Left ventricle myocardium inferior (tissue), 1 donor: ENCODE measurements around the gene MTUS2. TPM values are rescaled to one million over a fixed set of nuclear protein-coding genes. Genes with fewer than 3 reads are reported as not detected.

Experiments used
- DNase-seq: peaks from one replicate; pipeline ENCODE4 v3.0.0-alpha.2; 2020
- H3K27ac ChIP-seq: fragments of 200-600 bp; replicated peaks from 2 replicates; pipeline ENCODE4 v1.8.0; 2021
- H3K27me3 ChIP-seq: fragments of 200-600 bp; 2 replicates; pipeline ENCODE4 v1.8.0; 2021; ENCODE audit warnings: low read depth
- H3K36me3 ChIP-seq: fragments of 200-600 bp; 2 replicates; pipeline ENCODE4 v1.8.0; 2021
- H3K4me1 ChIP-seq: fragments of 200-600 bp; 2 replicates; pipeline ENCODE4 v1.8.0; 2021
- H3K4me3 ChIP-seq: fragments of 200-600 bp; 2 replicates; pipeline ENCODE4 v1.8.0; 2021; ENCODE audit warnings: mild to moderate bottlenecking, moderate library complexity
- H3K9me3 ChIP-seq: fragments of 200-600 bp; replicated peaks from 2 replicates; pipeline ENCODE4 v1.8.0; 2021
- CTCF ChIP-seq: fragments of 200-600 bp; IDR thresholded peaks from 2 replicates; pipeline ENCODE4 v1.8.0; 2021; ENCODE audit warnings: antibody characterized with exemption, mild to moderate bottlenecking, borderline replicate concordance
- intact Hi-C: fragments of 100-400 bp; cut with micrococcal nuclease; formaldehyde crosslinking; loops from one replicate; pipeline ENCODE4 v1.11.0; 2022
- total RNA-seq: library from RNA; stranded (reverse); fragmentation: NEBNext Ultra II Directional; extraction: Animal tissue kit (Norgen Biotek cat#: 25700); gene quantifications from one replicate; pipeline ENCODE4 v1.2.1, GENCODE V29; 2021
- donor health status: DM: no; HTN: yes; CAD: no; lungs with severe emphysema.

The MTUS2 gene
- total RNA-seq, 1 donor from 2014 or later, result 101 TPM

- intact Hi-C loops, result loop anchor here (10.0 kb wide), 1 partner anchor 605 kb away; no protein-coding TSS in a partner anchor
- Histone ChIP-seq H3K27ac (no peak overlapping the region), H3K9me3 (no peaks in the 10 kb centered on the region), H3K27me3 (peaks cover under 1% of the 10 kb centered on the region), H3K36me3 (peaks cover 40% of the 10 kb centered on the region), H3K4me1 (peaks cover 23% of the 10 kb centered on the region), H3K4me3 (no peak overlapping the region)
- no peak for DNase-seq
- no peak for TF ChIP-seq CTCF
Measured at GRCh38 chr13:29499506-29500165, 679.5 kb downstream of the MTUS2 start.

- H3K36me3 ChIP-seq, result peaks cover 40% of the 10 kb centered on the region
- no peak overlapping the region for H3K4me3 ChIP-seq
- intact Hi-C loops, result loop anchor here (10.0 kb wide), 1 partner anchor 604 kb away; no protein-coding TSS in a partner anchor
- H3K9me3 ChIP-seq, result no peaks in the 10 kb centered on the region
- no peak for TF ChIP-seq CTCF
- no peak for DNase-seq
- no peak overlapping the region for H3K27ac ChIP-seq
- peaks cover 21% of the 10 kb centered on the region for H3K4me1 ChIP-seq
- peaks cover 8% of the 10 kb centered on the region for H3K27me3 ChIP-seq
Measured at GRCh38 chr13:29500386-29500785, 680.2 kb downstream of the MTUS2 start.

- no peak for DNase-seq
- TF ChIP-seq CTCF, result no peak
Measured at GRCh38 chr13:29501674-29502073, 681.5 kb downstream of the MTUS2 start.

GRCh38 chr13:29502391-29503008, 682.4 kb downstream of the MTUS2 start:
- Histone ChIP-seq H3K4me3 (no peak overlapping the region), H3K27me3 (peaks cover 20% of the 10 kb centered on the region), H3K27ac (no peak overlapping the region), H3K36me3 (peaks cover 40% of the 10 kb centered on the region), H3K4me1 (peaks cover 10% of the 10 kb centered on the region), H3K9me3 (no peaks in the 10 kb centered on the region)
- intact Hi-C loops, result loop anchor here (10.0 kb wide), 1 partner anchor 602 kb away; no protein-coding TSS in a partner anchor
- no peak for DNase-seq
- TF ChIP-seq CTCF, result no peak

More at GRCh38 chr13:29501674-29502073, 681.5 kb downstream of the MTUS2 start:
- peaks cover 19% of the 10 kb centered on the region for H3K27me3 ChIP-seq
- H3K9me3 ChIP-seq, result no peaks in the 10 kb centered on the region
- peaks cover 10% of the 10 kb centered on the region for H3K4me1 ChIP-seq
- intact Hi-C loops, result loop anchor here (10.0 kb wide), 1 partner anchor 603 kb away; no protein-coding TSS in a partner anchor
- H3K36me3 ChIP-seq, result peaks cover 40% of the 10 kb centered on the region
- no peak overlapping the region for H3K27ac ChIP-seq
- H3K4me3 ChIP-seq, result no peak overlapping the region

GRCh38 chr13:29503041-29503837, 683.1 kb downstream of the MTUS2 start:
- peaks cover 17% of the 10 kb centered on the region for H3K4me1 ChIP-seq
- no peak overlapping the region for H3K4me3 ChIP-seq
- H3K36me3 ChIP-seq, result peaks cover 35% of the 10 kb centered on the region
- intact Hi-C loops, result loop anchor here (10.0 kb wide), 1 partner anchor 602 kb away; no protein-coding TSS in a partner anchor
- no peak for TF ChIP-seq CTCF
- no peak overlapping the region for H3K27ac ChIP-seq
- no peak for DNase-seq
- H3K27me3 ChIP-seq, result peaks cover 20% of the 10 kb centered on the region
- H3K9me3 ChIP-seq, result no peaks in the 10 kb centered on the region
